HG03457 (cell line): Measurements from ENCODE around the gene DUSP8.

Experiments used
- ATAC-seq: cut with Tn5 transposase; IDR thresholded peaks from one replicate; pipeline ENCODE4 v1.9.1; 2021; ENCODE audit warnings: moderate number of reproducible peaks; ENCODE audit not compliant: unreplicated experiment

The DUSP8 gene

GRCh38 chr11:1554981-1555712 lies 16.9 kb downstream of the DUSP8 start:
- ATAC-seq = no peak

GRCh38 chr11:1553808-1554594 lies 18.1 kb downstream of the DUSP8 start:
- ATAC-seq = no peak

- no peak for ATAC-seq
Measured at GRCh38 chr11:1549338-1550330, 22.4 kb downstream of the DUSP8 start.

DNA sequence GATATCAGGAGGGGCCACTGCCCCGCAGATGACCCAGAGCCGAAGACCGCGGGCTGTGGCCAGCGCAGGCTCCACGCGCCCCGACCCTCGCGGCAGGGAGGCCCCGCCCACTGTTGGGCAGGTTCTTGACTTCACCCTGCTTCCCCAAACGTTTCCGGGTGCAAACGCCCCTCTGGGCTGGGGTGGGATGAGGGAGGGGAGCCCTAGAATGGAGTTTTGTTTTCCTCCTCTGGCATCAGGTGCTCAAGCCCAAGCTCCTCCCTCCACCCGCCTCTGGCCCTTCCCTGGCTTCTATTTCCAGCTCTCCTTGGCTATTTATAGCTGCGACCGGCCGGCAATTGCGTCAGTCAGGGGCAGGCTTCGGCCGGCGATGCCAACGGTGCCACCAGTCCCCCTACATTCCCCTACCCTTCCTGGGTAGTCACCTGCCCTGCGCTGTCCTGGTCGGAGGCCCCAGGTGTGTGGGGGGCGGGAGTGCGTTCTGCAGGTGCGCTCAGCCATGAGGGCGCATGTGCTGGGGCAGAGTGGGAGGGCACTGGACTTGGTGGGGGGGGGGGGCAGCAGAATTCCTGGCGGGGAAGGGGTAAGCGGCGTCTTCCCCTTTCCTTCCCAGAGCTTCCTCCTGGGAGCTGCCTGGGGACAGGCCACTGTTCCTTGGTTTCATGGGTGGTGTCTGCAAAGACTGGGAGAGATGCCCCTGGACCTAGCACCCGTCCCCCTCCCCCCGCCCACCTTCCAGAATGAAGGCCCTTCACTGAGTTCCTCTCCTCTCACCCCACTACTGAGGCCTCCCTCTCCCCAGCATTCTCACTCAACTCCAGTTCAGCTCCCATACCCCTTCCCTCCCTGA lies 23.6 kb downstream of the DUSP8 start:
- ATAC-seq = no peak

GRCh38 chr11:1547467-1548098 lies 24.5 kb downstream of the DUSP8 start:
- ATAC-seq = no peak

DNA sequence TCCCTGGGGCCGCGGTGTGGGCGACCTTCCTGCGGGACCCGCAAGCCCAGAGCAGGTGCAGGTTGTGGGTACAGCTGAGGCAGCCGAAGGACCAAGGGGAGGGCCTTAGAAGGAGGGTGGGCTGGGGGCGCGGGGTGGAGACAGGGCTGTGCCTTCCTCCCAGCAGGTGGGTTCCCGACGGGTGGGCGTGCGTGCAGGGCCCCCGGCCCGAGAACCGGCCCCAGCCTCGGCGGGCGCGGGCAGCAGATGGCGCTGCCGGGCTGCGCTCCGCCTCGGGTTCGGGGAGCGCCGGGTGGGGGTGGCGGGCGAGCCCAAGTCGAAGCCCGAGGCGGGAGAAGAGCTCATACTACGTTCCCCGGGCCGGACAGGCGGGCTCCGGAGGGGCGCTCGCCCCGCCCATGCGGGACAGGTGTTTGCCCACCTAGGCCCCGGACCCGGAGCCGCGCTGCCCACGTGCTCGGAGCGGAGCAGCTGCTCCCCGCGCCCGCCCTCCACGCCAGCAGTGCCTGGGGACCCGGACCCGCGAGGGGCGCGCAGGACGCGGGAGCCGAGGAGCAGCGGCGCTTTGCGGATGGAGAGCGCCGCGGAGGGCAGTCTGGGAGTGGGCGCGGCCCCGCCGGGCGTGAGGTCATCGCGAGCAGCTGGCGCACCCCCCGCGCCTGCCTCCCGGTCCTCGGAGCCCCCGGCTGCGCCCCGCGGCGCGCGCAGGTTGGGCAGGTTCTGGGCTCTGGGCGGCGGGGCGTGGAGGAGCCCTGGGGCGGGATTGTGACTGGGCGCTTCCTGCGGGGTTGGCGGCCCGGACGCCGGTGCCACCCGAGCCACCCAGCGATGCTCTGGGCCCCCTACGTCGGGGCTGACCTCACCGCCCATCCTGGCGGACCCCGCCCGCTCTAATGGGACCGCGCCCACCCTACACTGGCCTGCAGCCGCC lies 25.3 kb downstream of the DUSP8 start:
- no peak for ATAC-seq

DNA sequence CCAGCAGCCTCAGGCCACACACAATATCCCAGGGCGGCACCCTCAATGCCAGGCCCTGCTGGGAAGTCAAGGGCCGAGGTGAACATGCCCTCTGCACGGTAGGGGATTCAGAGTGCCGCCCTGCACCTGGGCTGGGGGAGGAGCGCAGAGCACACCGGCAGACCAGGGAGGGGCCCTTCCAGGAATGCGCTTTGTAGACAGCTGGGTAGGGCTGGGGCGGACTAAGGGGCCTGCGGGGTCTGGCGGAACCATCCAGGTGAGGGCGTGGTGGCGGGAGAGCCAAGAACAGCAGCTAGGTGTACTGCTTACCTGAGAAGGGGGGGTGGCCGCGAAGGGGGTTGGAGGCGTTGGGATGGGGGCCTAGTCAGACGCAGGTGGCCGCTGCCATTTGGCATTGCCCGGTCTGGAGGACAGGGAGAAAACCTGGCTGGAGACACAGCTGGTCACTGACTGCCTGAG lies 26.0 kb downstream of the DUSP8 start:
- no peak for ATAC-seq

- no peak for ATAC-seq
Measured at GRCh38 chr11:1545432-1545831, 26.6 kb downstream of the DUSP8 start.

- no peak for ATAC-seq
Measured at GRCh38 chr11:1544536-1544935, 27.5 kb downstream of the DUSP8 start.

GRCh38 chr11:1543606-1544263 lies 28.3 kb downstream of the DUSP8 start:
- ATAC-seq = no peak

GRCh38 chr11:1542267-1542666 lies 29.8 kb downstream of the DUSP8 start:
- ATAC-seq = no peak

- ATAC-seq = no peak
Measured at GRCh38 chr11:1541474-1542204, 30.4 kb downstream of the DUSP8 start.

DNA sequence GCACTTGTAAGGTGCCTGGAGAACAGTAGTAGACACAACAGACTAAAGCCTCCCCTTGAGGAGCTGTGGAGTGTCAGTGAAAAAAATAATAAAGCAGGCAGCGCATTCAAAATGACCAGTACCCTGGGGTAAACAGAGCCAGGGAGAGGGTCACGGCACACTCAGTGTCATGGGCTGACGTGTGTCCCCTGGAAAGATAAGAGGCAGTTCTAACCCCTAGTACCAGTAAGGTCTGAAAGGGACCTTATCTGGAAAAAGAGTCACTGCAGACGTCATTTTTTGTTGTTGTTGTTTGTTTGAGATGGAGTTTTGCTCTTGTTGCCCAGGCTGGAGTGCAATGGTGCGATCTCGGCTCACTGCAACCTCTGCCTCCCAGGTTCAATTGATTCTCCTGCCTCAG lies 32.0 kb downstream of the DUSP8 start:
- no peak for ATAC-seq

GRCh38 chr11:1538153-1538552 lies 33.9 kb downstream of the DUSP8 start:
- no peak for ATAC-seq

GRCh38 chr11:1536065-1536843 lies 35.8 kb downstream of the DUSP8 start:
- ATAC-seq = no peak

DNA sequence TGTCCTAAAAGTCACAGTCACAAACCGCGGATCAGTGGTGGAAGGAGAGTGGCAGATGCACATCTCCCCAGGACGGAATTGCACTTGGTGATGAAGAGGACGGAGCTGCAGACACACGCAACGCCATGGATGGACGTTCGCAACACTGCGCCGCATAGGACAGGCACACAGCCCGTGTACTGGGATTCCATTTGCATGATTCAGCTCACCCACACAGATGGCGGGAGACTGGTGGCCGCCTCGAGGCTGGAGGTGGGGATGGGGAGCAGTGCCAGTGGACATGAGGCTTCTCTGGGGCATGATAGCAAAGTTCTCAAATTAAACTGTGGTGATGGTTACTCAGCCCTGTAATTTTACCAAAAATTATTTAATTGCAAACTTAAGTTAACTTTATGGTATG lies 37.4 kb downstream of the DUSP8 start:
- no peak for ATAC-seq

DNA sequence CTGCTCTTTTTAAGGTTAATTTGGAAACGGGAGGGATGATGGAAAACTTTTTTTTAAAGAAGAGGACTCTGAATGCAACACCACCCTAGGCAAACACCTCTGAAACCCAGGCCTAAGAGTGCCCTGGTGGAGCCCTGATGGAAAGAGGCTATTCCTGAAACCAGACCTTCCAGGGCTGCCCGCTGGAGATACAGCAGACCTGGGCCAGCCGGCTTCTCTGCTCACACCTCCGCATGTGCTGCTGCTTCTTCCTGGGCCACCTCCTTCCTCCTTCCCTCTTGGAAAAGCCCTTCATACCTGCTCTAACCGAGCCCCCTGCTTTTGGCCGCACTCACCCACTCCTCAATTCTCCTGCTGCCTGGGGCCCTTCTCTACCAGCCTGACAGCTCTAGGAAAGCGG lies 37.9 kb downstream of the DUSP8 start:
- ATAC-seq = no peak
